ENCODE data around the gene COLEC12.
"Not testable (repeated sequence)": the region's sequence is repeated elsewhere in the genome, so short reads cannot be mapped to it uniquely, and the experiment has no call there.

The COLEC12 gene

DNA sequence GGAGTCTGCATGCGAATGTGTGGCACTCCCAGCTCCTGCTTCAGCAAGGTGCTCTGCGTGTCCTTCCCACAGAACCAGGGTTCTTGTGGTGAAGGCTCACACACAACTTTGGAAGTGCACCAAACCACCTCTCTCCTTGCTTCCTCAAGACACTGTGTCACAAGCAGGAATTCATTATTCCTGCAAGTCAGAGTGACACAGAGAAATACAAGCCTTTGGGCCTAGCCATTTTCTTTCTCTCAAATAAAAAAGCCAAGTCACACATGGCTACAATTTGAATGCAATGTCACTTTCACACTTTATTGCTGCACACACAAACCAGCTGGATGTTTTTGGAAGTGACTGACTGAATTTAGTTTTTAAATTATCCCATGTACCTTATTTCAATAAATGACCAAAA is 202.6 kb downstream of the COLEC12 start:
- Mint-ChIP-seq H3K27me3 (ENCODE audit: low read depth) (peaks cover 23% of the 10 kb centered on the region), H3K9me3 (no peaks in the 10 kb centered on the region), H3K27ac (no peak overlapping the region), H3K4me3 (no peak overlapping the region), H3K36me3 (ENCODE audit: low read depth) (no peaks in the 10 kb centered on the region), H3K4me1 (ENCODE audit: low read depth) (no peaks in the 10 kb centered on the region)

DNA sequence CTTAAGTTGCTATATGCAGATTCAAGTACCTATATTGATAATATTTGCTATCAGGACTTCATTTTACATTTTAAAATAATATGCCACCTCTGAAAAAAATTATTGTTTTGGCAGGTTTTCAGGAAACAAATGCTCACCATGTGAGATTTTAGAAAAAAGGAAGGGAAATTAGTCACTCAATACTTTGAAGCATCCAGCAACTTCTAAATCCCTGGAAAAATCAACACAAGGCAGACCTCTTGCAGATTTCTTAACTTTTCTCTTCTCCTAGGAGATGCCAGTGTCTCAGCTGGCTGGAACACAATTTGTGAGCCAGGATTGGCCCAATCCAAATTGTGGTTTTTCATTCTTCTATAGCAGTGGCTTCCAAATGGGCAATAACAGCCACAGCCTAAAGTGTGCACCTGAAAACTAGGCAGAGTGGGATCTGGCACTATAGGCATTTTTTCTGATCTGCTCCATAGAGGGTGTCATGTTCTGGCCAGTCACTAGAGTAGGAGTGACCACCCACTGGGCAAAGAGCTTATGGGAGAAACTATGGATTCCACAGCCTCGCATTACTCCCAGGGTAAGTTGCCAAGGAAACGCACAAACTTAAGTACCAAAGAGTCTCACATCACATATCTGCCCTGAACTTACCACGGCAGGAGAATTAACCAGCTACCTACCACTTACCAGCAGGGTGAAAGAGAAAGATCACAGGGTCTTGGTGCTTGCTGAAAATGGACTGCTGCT is 204.6 kb downstream of the COLEC12 start:
- H3K27ac Mint-ChIP-seq, result no peak overlapping the region

GRCh38 chr18:294566-294965 is 205.9 kb downstream of the COLEC12 start:
- no peaks in the 10 kb centered on the region for H3K4me1 Mint-ChIP-seq (ENCODE audit: low read depth)
- H3K27ac Mint-ChIP-seq, result no peak overlapping the region
- no peak overlapping the region for H3K4me3 Mint-ChIP-seq
- H3K9me3 Mint-ChIP-seq, result no peaks in the 10 kb centered on the region
- peaks cover 15% of the 10 kb centered on the region for H3K27me3 Mint-ChIP-seq (ENCODE audit: low read depth)
- no peaks in the 10 kb centered on the region for H3K36me3 Mint-ChIP-seq (ENCODE audit: low read depth)

More for the DNA sequence above, 204.6 kb downstream of the COLEC12 start:
- Mint-ChIP-seq H3K4me3 (no peak overlapping the region), H3K9me3 (no peaks in the 10 kb centered on the region), H3K4me1 (ENCODE audit: low read depth) (no peaks in the 10 kb centered on the region), H3K27me3 (ENCODE audit: low read depth) (peaks cover 19% of the 10 kb centered on the region), H3K36me3 (ENCODE audit: low read depth) (no peaks in the 10 kb centered on the region)

GRCh38 chr18:293536-293935 is 207.0 kb downstream of the COLEC12 start:
- Mint-ChIP-seq H3K27ac (no peak overlapping the region), H3K4me1 (ENCODE audit: low read depth) (no peaks in the 10 kb centered on the region), H3K36me3 (ENCODE audit: low read depth) (no peaks in the 10 kb centered on the region), H3K9me3 (no peaks in the 10 kb centered on the region), H3K27me3 (ENCODE audit: low read depth) (peaks cover 15% of the 10 kb centered on the region), H3K4me3 (no peak overlapping the region)

DNA sequence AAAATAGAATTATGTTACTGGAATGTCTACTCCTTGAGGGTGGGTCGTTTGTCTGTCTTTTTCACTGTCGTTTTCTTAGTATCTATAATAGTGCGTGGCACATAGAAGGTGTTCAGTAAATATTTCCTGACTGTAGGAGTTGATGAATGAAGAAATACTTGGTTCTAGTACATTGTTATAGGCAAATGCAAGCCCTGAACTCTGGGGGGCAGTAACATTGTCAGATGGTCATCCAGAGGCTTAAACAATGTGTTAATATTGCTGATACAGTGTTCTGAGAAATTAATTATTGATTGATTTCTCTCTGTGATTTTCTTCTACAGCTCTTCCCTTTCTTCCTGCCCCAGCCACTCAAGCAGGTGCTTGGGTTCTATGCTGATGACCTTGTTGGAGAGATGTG is 208.2 kb downstream of the COLEC12 start:
- Mint-ChIP-seq H3K36me3 (ENCODE audit: low read depth) (no peaks in the 10 kb centered on the region), H3K4me3 (no peak overlapping the region), H3K27ac (no peak overlapping the region), H3K4me1 (ENCODE audit: low read depth) (no peaks in the 10 kb centered on the region), H3K9me3 (no peaks in the 10 kb centered on the region), H3K27me3 (ENCODE audit: low read depth) (peaks cover 15% of the 10 kb centered on the region)

DNA sequence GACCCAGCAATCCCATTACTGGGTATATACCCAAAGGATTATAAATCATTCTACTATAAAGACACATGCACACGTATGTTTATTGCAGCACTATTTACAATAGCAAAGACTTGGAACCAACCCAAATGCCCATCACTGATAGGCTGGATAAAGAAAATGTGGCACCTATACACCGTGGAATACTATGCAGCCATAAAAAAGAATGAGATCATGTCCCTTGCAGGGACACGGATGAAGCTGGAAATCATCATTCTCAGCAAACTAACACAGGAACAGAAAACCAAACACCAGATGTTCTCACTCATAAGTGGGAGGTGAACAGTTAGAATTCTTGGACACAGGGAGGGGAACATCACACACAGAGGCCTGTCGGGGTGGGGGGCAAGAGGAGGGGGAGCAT is 210.5 kb downstream of the COLEC12 start:
- H3K4me1 Mint-ChIP-seq (ENCODE audit: low read depth); H3K9me3 Mint-ChIP-seq; H3K4me3 Mint-ChIP-seq; H3K36me3 Mint-ChIP-seq (ENCODE audit: low read depth); H3K27ac Mint-ChIP-seq: not testable (repeated sequence)
- peaks cover 13% of the 10 kb centered on the region for H3K27me3 Mint-ChIP-seq (ENCODE audit: low read depth)

DNA sequence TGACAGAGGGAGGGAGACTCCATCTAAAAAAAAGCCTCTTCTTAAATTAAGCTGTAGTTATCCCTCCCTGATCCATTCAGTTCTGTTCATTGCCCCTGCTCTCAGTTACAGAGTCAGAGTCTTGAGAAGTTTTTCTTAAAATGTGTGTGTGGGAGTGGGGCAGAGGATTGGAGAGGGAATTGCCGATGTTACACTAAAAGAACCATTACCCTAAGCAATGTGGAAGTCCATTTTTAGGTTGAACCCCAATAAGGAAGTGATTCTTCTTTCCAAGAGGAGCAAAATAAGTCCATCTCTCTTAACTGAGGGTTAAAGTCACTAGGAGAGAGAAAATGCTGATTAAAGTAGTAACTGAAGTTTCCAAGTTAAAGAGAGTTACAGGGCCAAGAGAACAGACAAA is 211.5 kb downstream of the COLEC12 start:
- H3K36me3 Mint-ChIP-seq (ENCODE audit: low read depth), result no peaks in the 10 kb centered on the region
- no peak overlapping the region for H3K4me3 Mint-ChIP-seq
- peaks cover 4% of the 10 kb centered on the region for H3K4me1 Mint-ChIP-seq (ENCODE audit: low read depth)
- no peak overlapping the region for H3K27ac Mint-ChIP-seq
- no peaks in the 10 kb centered on the region for H3K9me3 Mint-ChIP-seq
- peaks cover 6% of the 10 kb centered on the region for H3K27me3 Mint-ChIP-seq (ENCODE audit: low read depth)

DNA sequence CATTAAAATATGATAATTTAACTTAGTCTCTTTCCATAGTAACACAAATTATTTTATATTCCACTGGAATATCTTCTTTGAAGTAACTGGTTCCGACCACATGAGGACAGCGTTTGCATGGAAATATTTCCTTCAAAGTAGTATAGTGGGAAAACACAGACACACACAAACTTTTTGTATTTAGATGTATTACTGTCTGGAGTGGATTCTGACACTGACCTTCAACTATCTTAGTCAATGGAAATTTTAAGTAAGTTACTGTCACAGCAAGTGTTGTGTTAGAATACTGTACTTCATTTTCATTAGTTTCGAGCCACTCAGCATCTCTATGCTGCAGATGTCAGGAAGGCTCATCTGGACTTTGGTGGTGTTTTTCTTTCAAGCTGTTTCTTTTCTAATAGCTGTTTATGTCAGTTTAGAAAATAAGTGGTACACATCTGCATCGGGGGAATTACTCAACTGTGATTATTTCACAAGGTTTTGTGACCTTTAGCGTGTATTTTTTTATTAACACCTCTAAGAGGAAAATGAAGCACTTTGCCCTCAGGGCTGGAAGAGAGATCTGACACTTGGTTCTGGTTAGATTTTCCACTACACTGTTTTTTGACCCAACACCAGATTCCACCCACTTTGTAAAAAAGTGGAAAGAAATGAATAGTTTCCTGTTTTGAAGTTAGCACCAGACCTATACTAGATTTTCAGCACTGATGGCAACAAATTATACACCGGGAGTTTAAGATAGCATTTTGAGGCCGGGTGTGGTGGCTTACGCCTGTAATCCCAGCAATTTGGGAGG is 213.8 kb downstream of the COLEC12 start:
- H3K4me3 Mint-ChIP-seq, result no peak overlapping the region
- H3K27me3 Mint-ChIP-seq (ENCODE audit: low read depth), result peaks cover 11% of the 10 kb centered on the region
- peaks cover 4% of the 10 kb centered on the region for H3K4me1 Mint-ChIP-seq (ENCODE audit: low read depth)
- no peaks in the 10 kb centered on the region for H3K36me3 Mint-ChIP-seq (ENCODE audit: low read depth)
- H3K9me3 Mint-ChIP-seq, result no peaks in the 10 kb centered on the region
- H3K27ac Mint-ChIP-seq, result no peak overlapping the region

DNA sequence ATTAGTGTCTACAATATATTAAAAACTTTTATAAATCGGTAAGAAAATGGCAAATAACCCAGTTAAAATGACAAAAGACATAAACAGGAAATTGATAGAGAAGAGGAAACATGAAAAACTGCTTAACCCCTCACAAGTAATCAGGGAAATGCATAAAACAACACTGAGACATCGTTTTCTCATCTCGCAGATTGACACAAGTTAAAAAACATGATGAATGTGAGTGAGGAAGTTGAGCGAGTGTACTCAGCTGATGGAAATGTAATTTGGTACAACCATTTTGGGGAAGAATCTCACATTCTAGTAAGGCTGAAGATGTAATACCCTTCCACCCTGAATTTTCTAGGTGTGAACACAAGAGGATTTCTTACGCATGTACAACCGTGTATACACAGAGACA is 214.7 kb downstream of the COLEC12 start:
- H3K36me3 Mint-ChIP-seq (ENCODE audit: low read depth), result no peaks in the 10 kb centered on the region
- H3K4me1 Mint-ChIP-seq (ENCODE audit: low read depth), result peaks cover 4% of the 10 kb centered on the region
- H3K27me3 Mint-ChIP-seq (ENCODE audit: low read depth), result peaks cover 15% of the 10 kb centered on the region
- H3K4me3 Mint-ChIP-seq, result no peak overlapping the region
- H3K9me3 Mint-ChIP-seq, result no peaks in the 10 kb centered on the region
- no peak overlapping the region for H3K27ac Mint-ChIP-seq

DNA sequence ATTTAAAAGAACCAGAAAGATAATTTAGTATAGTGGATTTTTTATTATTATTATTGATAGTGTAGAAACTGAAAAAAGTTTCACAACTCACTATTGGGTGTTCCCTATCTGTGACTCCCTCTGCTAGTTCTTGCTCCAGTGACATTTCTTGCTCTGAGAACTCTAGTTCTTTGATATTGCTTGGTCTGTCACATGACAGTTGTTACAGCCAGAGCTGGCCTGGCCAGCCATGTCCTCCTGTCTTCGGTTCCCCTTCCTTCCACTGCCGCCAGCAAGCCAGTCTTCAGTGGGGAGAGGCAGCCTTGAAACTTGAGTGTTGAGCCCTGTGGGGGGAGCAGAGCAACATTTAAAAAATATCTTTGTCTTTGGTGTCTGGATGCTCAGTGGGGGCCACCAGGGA is 225.0 kb downstream of the COLEC12 start:
- H3K27ac Mint-ChIP-seq, result no peak overlapping the region
- no peaks in the 10 kb centered on the region for H3K36me3 Mint-ChIP-seq (ENCODE audit: low read depth)
- H3K27me3 Mint-ChIP-seq (ENCODE audit: low read depth), result peaks cover 13% of the 10 kb centered on the region
- H3K4me1 Mint-ChIP-seq (ENCODE audit: low read depth), result no peaks in the 10 kb centered on the region
- H3K4me3 Mint-ChIP-seq, result no peak overlapping the region
- no peaks in the 10 kb centered on the region for H3K9me3 Mint-ChIP-seq

DNA sequence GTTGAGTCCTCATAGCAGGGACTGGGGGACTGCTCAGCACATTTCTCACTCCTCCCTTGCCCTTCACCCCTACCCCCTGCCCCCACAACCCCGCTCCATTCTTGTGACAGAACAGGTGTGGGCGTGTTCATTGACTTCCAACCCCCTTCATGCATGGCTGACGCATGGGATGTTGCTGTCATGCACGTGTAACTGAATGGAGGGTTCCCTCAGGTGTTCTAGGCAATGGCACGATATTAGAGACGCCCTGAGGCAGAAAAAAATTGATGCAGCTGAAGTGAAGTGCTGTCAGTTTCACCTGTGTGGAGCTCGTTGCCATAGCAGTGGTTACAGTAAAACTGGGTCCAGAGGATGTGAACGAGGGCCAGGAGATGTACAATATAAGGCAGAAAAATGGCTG is 226.2 kb downstream of the COLEC12 start:
- H3K27me3 Mint-ChIP-seq (ENCODE audit: low read depth), result peaks cover 13% of the 10 kb centered on the region
- H3K27ac Mint-ChIP-seq, result no peak overlapping the region
- H3K9me3 Mint-ChIP-seq, result no peaks in the 10 kb centered on the region
- H3K4me1 Mint-ChIP-seq (ENCODE audit: low read depth), result peaks cover 5% of the 10 kb centered on the region
- no peak overlapping the region for H3K4me3 Mint-ChIP-seq
- H3K36me3 Mint-ChIP-seq (ENCODE audit: low read depth), result no peaks in the 10 kb centered on the region

- Mint-ChIP-seq H3K27me3 (ENCODE audit: low read depth) (peaks cover 11% of the 10 kb centered on the region), H3K4me1 (ENCODE audit: low read depth) (peaks cover 10% of the 10 kb centered on the region), H3K4me3 (no peak overlapping the region), H3K9me3 (no peaks in the 10 kb centered on the region), H3K27ac (no peak overlapping the region), H3K36me3 (ENCODE audit: low read depth) (no peaks in the 10 kb centered on the region)
These were observed 227.0 kb downstream of the COLEC12 start for GRCh38 chr18:273525-273924.

DNA sequence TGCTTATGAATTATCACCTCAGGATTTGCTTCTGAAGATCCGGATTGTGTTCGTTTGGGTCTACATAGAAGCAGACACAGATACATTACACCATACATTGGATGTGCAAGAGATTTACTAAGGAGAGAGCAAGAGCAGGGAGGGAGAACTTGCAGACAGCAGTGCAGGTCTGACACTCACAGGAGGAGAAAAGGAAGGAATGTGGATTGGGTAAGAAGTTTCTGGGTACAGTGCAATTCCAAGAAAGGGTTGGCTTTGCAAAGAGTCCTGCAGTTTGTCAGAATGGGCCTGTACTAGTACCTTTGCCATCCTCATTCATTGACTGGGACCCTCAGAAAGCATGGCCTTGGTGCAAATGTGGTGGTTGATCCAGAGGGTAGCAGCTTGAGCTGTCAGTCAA is 227.9 kb downstream of the COLEC12 start:
- peaks cover 4% of the 10 kb centered on the region for H3K36me3 Mint-ChIP-seq (ENCODE audit: low read depth)
- H3K4me1 Mint-ChIP-seq (ENCODE audit: low read depth), result peaks cover 10% of the 10 kb centered on the region
- no peaks in the 10 kb centered on the region for H3K9me3 Mint-ChIP-seq
- no peak overlapping the region for H3K4me3 Mint-ChIP-seq
- H3K27me3 Mint-ChIP-seq (ENCODE audit: low read depth), result peaks cover 8% of the 10 kb centered on the region
- H3K27ac Mint-ChIP-seq, result no peak overlapping the region

GRCh38 chr18:269480-270095 is 230.9 kb downstream of the COLEC12 start:
- H3K4me1 Mint-ChIP-seq (ENCODE audit: low read depth), result peaks cover 18% of the 10 kb centered on the region
- peaks cover 7% of the 10 kb centered on the region for H3K36me3 Mint-ChIP-seq (ENCODE audit: low read depth)
- H3K27me3 Mint-ChIP-seq (ENCODE audit: low read depth), result no peaks in the 10 kb centered on the region
- H3K27ac Mint-ChIP-seq, result peak overlapping the region; percentile 67
- no peaks in the 10 kb centered on the region for H3K9me3 Mint-ChIP-seq
- H3K4me3 Mint-ChIP-seq, result peak overlapping the region; percentile 33
